Omental fat pad (tissue), 4 donors: Measurements from ENCODE around the gene HPS4. TPM values are rescaled to one million over a fixed set of nuclear protein-coding genes. Genes with fewer than 3 reads are reported as not detected.
"Not testable (repeated sequence)": the region's sequence is repeated elsewhere in the genome, so short reads cannot be mapped to it uniquely, and the experiment has no call there.

Source experiments
- ATAC-seq: fragments of 150-250 bp; one replicate; pipeline ENCODE4 v1.9.1; 2016; ENCODE audit warnings: mild to moderate bottlenecking, moderate library complexity; ENCODE audit not compliant: low FRiP score
- DNase-seq: peaks from one replicate; pipeline ENCODE4 v3.0.0-alpha.2; 2019; ENCODE audit warnings: low spot score
- total RNA-seq, 4 donors: library from RNA; depleted of rRNA; stranded (reverse); fragments of >200 nt; gene quantifications; one replicate each; pipeline ENCODE4 v1.1.0, GENCODE V29; 2016
- TF ChIP-seq, protein P1 (sequence below), 3 donors: fragments of 450-650 bp; IDR thresholded peaks; one replicate each; pipeline ENCODE4 v1.5.1; 2016 to 2017; ENCODE audit warnings: antibody characterized with exemption in 3 of 3, mild to moderate bottlenecking in 3 of 3, moderate library complexity in 2 of 3

Gene HPS4
- total RNA-seq, 4 donors from 2014 or later: 14.3 to 40.5 (median 24.2) TPM

- no peak for ATAC-seq
- no peak for DNase-seq
- TF ChIP-seq, protein P1, sequence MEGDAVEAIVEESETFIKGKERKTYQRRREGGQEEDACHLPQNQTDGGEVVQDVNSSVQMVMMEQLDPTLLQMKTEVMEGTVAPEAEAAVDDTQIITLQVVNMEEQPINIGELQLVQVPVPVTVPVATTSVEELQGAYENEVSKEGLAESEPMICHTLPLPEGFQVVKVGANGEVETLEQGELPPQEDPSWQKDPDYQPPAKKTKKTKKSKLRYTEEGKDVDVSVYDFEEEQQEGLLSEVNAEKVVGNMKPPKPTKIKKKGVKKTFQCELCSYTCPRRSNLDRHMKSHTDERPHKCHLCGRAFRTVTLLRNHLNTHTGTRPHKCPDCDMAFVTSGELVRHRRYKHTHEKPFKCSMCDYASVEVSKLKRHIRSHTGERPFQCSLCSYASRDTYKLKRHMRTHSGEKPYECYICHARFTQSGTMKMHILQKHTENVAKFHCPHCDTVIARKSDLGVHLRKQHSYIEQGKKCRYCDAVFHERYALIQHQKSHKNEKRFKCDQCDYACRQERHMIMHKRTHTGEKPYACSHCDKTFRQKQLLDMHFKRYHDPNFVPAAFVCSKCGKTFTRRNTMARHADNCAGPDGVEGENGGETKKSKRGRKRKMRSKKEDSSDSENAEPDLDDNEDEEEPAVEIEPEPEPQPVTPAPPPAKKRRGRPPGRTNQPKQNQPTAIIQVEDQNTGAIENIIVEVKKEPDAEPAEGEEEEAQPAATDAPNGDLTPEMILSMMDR (IDR thresholded peaks at IDR 0.05): no peak
Measured at GRCh38 chr22:26414347-26414746, 69.2 kb downstream of the HPS4 start.

DNA sequence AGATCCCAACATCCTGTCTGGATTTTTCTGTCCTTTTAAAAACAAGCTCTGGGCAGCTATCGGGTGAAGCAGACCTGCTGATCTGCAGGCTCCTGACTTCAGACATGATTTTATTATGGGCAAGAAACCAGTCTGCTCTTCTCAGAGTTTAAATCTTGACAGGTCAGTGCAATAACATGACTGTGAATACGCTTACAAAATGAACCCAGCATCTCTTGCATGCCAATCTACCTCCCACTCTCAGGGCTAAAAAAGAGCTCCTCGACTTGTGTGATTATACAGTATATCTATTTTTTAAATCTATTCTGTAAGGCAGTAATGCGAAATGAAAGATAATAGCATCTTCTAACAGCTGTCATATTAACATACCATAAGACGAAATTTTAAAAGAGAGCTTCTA is 73.2 kb downstream of the HPS4 start:
- TF ChIP-seq, protein P1 (IDR thresholded peaks at IDR 0.05): no peak
- DNase-seq (no peak), ATAC-seq (no peak)

GRCh38 chr22:26409719-26410335 is 73.8 kb downstream of the HPS4 start:
- TF ChIP-seq, protein P1 (IDR thresholded peaks at IDR 0.05): no peak
- no peak for ATAC-seq
- no peak for DNase-seq

DNA sequence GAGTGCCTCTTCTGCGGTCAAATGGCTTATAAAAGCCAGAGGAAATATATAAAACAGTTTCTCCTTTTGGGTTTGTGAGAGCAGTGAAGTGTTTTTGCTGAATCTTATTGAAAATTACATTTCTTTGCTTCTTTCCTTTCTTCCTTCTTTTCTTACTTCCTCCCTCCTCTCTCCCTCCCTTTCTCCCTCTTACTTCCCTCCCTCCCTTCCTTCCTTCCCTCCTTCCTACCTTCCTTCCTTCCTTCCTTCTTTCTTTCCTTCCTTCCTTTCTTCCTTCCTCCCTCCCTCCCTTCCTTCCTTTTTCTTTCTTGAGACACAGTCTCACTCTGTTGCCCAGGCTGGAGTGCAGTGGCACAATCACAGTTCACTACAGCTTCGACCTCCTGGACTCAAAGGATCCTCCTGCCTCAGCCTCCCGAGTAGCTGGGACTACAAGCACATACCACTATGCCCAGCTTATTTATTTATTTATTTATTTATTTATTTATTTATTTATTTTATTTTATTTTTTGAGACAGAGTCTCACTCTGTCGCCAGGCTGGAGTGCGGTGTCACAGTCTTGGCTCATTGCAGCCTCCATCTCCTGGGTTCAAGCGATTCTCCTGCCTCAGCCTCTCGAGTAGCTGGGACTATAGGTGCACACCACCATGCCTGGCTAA is 74.9 kb downstream of the HPS4 start:
- not testable (repeated sequence) for ATAC-seq, DNase-seq

GRCh38 chr22:26406118-26406517 is 77.5 kb downstream of the HPS4 start:
- TF ChIP-seq, protein P1 (IDR thresholded peaks at IDR 0.05): no peak
- DNase-seq (no peak), ATAC-seq (no peak)

DNA sequence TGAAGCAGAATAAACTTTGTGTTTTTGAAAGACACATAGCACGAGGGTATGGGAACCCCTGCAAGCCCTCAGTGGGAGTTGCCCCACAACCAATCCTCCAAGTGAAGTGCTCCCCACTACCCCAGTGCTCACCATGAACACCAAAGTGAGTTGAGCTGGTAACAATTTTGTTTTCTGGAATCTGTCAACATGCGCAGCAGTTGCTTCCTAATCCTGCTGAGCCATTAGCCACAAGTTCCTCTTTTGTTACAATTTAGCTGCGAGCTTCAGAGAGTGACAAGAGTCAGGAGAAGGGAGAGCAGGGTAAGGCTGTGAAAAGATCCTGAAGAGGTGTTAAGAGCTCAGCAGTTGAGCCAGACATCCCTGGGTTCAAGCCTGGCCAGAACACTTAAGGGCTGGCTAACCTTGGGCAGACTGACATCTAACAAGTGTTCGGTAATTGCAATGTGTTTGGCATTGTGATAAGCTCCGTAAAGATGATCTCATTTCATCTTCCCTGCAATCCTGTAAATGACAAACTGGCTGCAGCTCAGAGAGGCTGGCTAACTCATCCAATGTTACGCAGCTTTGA is 78.6 kb downstream of the HPS4 start:
- TF ChIP-seq, protein P1 (IDR thresholded peaks at IDR 0.05): no peak
- no peak for ATAC-seq
- no peak for DNase-seq

DNA sequence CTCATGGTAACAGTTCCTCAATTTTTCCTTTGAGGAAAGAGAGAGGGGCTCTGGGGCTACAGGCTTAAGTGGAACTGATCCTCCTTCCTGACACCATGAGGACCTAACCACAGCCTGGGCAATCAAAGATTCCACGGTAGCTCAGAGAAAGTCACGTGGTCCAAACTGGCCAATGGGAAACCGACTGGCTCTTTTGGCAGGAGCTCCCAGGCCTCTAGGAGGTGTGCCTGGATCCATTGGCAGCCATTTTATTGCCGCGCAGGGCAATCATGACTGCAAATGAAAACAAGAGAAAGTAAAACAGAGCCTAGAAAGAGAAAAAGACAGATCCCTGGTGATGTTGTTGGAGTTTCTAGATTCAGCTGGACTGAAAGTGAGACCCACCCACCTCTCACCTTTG is 81.9 kb downstream of the HPS4 start:
- no peak for ATAC-seq
- TF ChIP-seq, protein P1 (IDR thresholded peaks at IDR 0.05): no peak
- no peak for DNase-seq

Other genes starting within 250 kb of the HPS4 start
- 1 to 10 TPM in 2 of 4 donors, under 1 TPM in 2; 0.32 to 2.0 (median 0.95) TPM for gene ASPHD2, start 54.5 kb downstream of the HPS4 start, total RNA-seq
- 10 to 100 TPM in 3 of 4 donors, 1 to 10 TPM in 1; 9.8 to 22.1 (median 13.0) TPM for gene SRRD, start 94 bp upstream of the HPS4 start, total RNA-seq
- 10 to 100 TPM; 14.8 to 39.1 (median 20.2) TPM for gene TFIP11, start 28.7 kb upstream of the HPS4 start, total RNA-seq
- 100 to 1,000 TPM in 1 of 4 donors, 10 to 100 TPM in 3; 39.5 to 101 (median 73.3) TPM for gene TPST2, start 106.3 kb upstream of the HPS4 start, total RNA-seq
- 1 to 10 TPM in 3 of 4 donors, under 1 TPM in 1; 0.96 to 2.2 (median 1.9) TPM for gene CRYBB1, start 134.2 kb upstream of the HPS4 start, total RNA-seq
- not detected for gene CRYBA4, start 138.2 kb upstream of the HPS4 start, total RNA-seq
- 1 to 10 TPM; 2.0 to 3.0 (median 2.4) TPM for gene MIAT, start 173.8 kb upstream of the HPS4 start, total RNA-seq